GM12878 (cell line): ENCODE data around the gene FAM120B. TPM values are rescaled to one million over a fixed set of nuclear protein-coding genes. Genes with fewer than 3 reads are reported as not detected.

Source experiments
- ATAC-seq: fragments of 200-7000 bp; cut with Tn5 transposase; 3 replicates; pipeline ENCODE4 v1.9.1; 2020; ENCODE audit warnings: mild to moderate bottlenecking, moderate library complexity
- BruUV-seq: library from RNA; stranded (reverse); fragments of 400-500 nt; replicated peaks from 2 replicates; lab custom pipeline; 2021; lab: Mats Ljungman, UMichigan
- CTCF ChIA-PET: fragments of 300-600 bp; sonication (Branson Sonifier 250); formaldehyde crosslinking; extraction: SDS; loops from one replicate; lab custom pipeline; 2021; ENCODE audit warnings: inconsistent platforms; lab: Yijun Ruan, JAX
- POLR2A ChIA-PET: fragments of 350-600 bp; formaldehyde crosslinking; extraction: SDS; loops from one replicate; lab custom pipeline; 2021; ENCODE audit warnings: inconsistent platforms; lab: Charles Lee
- RAD21 ChIA-PET: fragments of 300-600 bp; sonication (Branson Sonifier 250); formaldehyde crosslinking; loops from one replicate; lab custom pipeline; 2023; ENCODE audit warnings: antibody characterized with exemption; ENCODE audit not compliant: unreplicated experiment; lab: Charles Lee
- SMC1A ChIA-PET: fragments of 300-600 bp; sonication (Branson Sonifier 250); formaldehyde crosslinking; loops from one replicate; lab custom pipeline; 2023; ENCODE audit not compliant: unreplicated experiment, uncharacterized antibody; lab: Charles Lee
- DNase-seq: peaks from one replicate; pipeline ENCODE4 v3.0.0-alpha.2; 2011; ENCODE audit warnings: low read depth, low spot score
- FAIRE-seq: peaks from 3 replicates; lab custom pipeline; 2011; peaks lifted over from hg19 to GRCh38; lab: Jason Lieb, UNC
- H2AFZ ChIP-seq: 2 replicates; pipeline ENCODE4 v1.6.0; 2011; ENCODE audit warnings: low read depth, low read length, control low read depth; ENCODE audit not compliant: control insufficient read depth
- H3K27ac ChIP-seq: 2 replicates; pipeline ENCODE4 v1.5.1; 2011; ENCODE audit warnings: control low read depth; ENCODE audit not compliant: control insufficient read depth, insufficient read depth
- H3K27me3 ChIP-seq, 2 experiments: replicated peaks in 1 of 2; 2 replicates each; pipeline versions ENCODE4 v1.6.0 to v1.6.1; 2011; ENCODE audit warnings: low read length in 1 of 2; ENCODE audit not compliant: control insufficient read depth in 2 of 2, insufficient read depth in 2 of 2
- H3K36me3 ChIP-seq, 2 experiments: 2 replicates each; pipeline ENCODE4 v1.5.1; 2011; ENCODE audit warnings: low read length in 1 of 2; ENCODE audit not compliant: control insufficient read depth in 2 of 2, insufficient read depth in 2 of 2
- H3K4me1 ChIP-seq: 2 replicates; pipeline ENCODE4 v1.6.1; 2011; ENCODE audit warnings: mild to moderate bottlenecking, low read length, moderate library complexity, mixed read lengths; ENCODE audit not compliant: control insufficient read depth, insufficient read depth
- H3K4me2 ChIP-seq: 2 replicates; pipeline ENCODE4 v1.6.0; 2011; ENCODE audit warnings: control low read depth; ENCODE audit not compliant: control insufficient read depth, insufficient read depth
- H3K4me3 ChIP-seq: fragments of 200-600 bp; sonication (generic); 2 replicates; pipeline ENCODE4 v1.5.1; 2016
- H3K79me2 ChIP-seq: 2 replicates; pipeline ENCODE4 v1.6.0; 2011; ENCODE audit warnings: low read length; ENCODE audit not compliant: control insufficient read depth, insufficient read depth
- H3K9ac ChIP-seq: 2 replicates; pipeline ENCODE4 v1.8.0; 2011; ENCODE audit warnings: low read length, control low read depth, mixed read lengths; ENCODE audit not compliant: control insufficient read depth, insufficient read depth
- H3K9me3 ChIP-seq: replicated peaks from 3 replicates; pipeline ENCODE4 v1.5.1; 2011; ENCODE audit warnings: mild to moderate bottlenecking, low read length; ENCODE audit not compliant: control insufficient read depth, insufficient read depth
- H4K20me1 ChIP-seq: 2 replicates; pipeline ENCODE4 v1.6.0; 2011; ENCODE audit not compliant: control insufficient read depth, insufficient read depth
- ATF3 ChIP-seq: IDR thresholded peaks from 2 replicates; pipeline ENCODE4 v1.6.1; 2011; ENCODE audit warnings: low read depth, mild to moderate bottlenecking, low read length, moderate library complexity, borderline replicate concordance; ENCODE audit errors: extremely low read depth
- CEBPB ChIP-seq, 2 experiments: fragments of 150-350 bp in 1 of 2; IDR thresholded peaks; 2 replicates each; pipeline ENCODE4 v1.6.1; 2012 to 2014; ENCODE audit warnings: low read depth in 2 of 2, low read length in 2 of 2, borderline replicate concordance in 1 of 2, inconsistent platforms in 1 of 2
- HDAC2 ChIP-seq: fragments of 200-600 bp; sonication (generic); IDR thresholded peaks from 2 replicates; pipeline ENCODE4 v1.6.1; 2017
- IRF5 ChIP-seq: fragments of 450-650 bp; IDR thresholded peaks from 2 replicates; pipeline ENCODE4 v1.6.1; 2017; ENCODE audit warnings: borderline replicate concordance
- JUNB ChIP-seq: IDR thresholded peaks from 2 replicates; pipeline ENCODE4 v1.6.1; 2016; ENCODE audit warnings: antibody characterized with exemption, mild to moderate bottlenecking
- KAT2A ChIP-seq: conservative IDR thresholded peaks from 2 replicates; pipeline ENCODE4 v1.6.1; 2011; ENCODE audit warnings: low read depth, low read length; ENCODE audit not compliant: control insufficient read depth
- KLF5 ChIP-seq: fragments of 450-650 bp; IDR thresholded peaks from 2 replicates; pipeline ENCODE4 v1.6.1; 2014; ENCODE audit warnings: mild to moderate bottlenecking; ENCODE audit not compliant: partially characterized antibody
- MTA3 ChIP-seq: IDR thresholded peaks from 2 replicates; pipeline ENCODE4 v1.6.1; 2012; ENCODE audit warnings: low read length, inconsistent platforms, borderline replicate concordance
- SMC3 ChIP-seq: IDR thresholded peaks from 2 replicates; pipeline ENCODE4 v1.6.1; 2011; ENCODE audit warnings: low read length, improper control_type of control experiment, borderline replicate concordance
- SUPT20H ChIP-seq: IDR thresholded peaks from 2 replicates; pipeline ENCODE4 v1.6.1; 2011; ENCODE audit warnings: low read depth, mild to moderate bottlenecking, low read length, moderate library complexity, borderline replicate concordance; ENCODE audit not compliant: control insufficient read depth
- WGBS: methylation state at CpG from one replicate; pipeline ENCODE4 v1.1.6; 2016; ENCODE audit warnings: low lambda C conversion rate; ENCODE audit not compliant: insufficient replicate concordance, insufficient coverage; ENCODE audit errors: missing lambda C conversion rate; 5-methylcytosine and 5-hydroxymethylcytosine counted together
- in situ Hi-C: fragments of 300-500 bp; cut with MboI; formaldehyde crosslinking; loops from 9 replicates; pipeline ENCODE4 v1.14.3; 2018; ENCODE audit warnings: mixed read lengths
- intact Hi-C: fragments of 100-400 bp; cut with micrococcal nuclease; formaldehyde crosslinking; loops from one replicate; pipeline ENCODE4 v1.14.2; 2022; ENCODE audit not compliant: unreplicated experiment
- polyA plus RNA-seq, 11 experiments: library from polyadenylated mRNA; depleted of rRNA in 4 of 11; unstranded in 6 of 11; stranded (reverse) in 5 of 11; fragments of >200 nt; fragmentation: Nextera tagmentation in 4 of 11; fragmentation: Illumina TruSeq in 1 of 11; extraction: Ambion mirVana in 4 of 11; extraction: Trizol in 1 of 11; gene quantifications; 1 replicate in 1 of 11; 2 replicates in 10 of 11; pipeline versions ENCODE4 v1.2.1 to v1.2.3, GENCODE V29; 2011 to 2016; ENCODE audit warnings: inconsistent platforms in 2 of 11, missing spikeins in 2 of 11, low read depth in 1 of 11
- total RNA-seq, 4 experiments: library from RNA; depleted of rRNA in 3 of 4; stranded (reverse); fragments of >200 nt in 3 of 4; fragmentation: Illumina TruSeq in 1 of 4; extraction: Trizol in 1 of 4; gene quantifications; 2 replicates each; pipeline versions ENCODE4 v1.2.1 to v1.2.3, GENCODE V29; 2013 to 2021
- TF ChIP-seq, protein P1 (sequence below): IDR thresholded peaks from 2 replicates; pipeline ENCODE4 v1.6.1; 2012; ENCODE audit warnings: improper control_type of control experiment, low read depth, low read length; ENCODE audit not compliant: insufficient replicate concordance
- TF ChIP-seq, protein P2 (sequence below): fragments of 450-650 bp; IDR thresholded peaks from 2 replicates; pipeline ENCODE4 v1.6.1; 2016; ENCODE audit warnings: mild to moderate bottlenecking

Gene FAM120B
- total and polyA plus RNA-seq, 10 of the 15 experiments (the other 5 are each of a cell fraction or from before 2014, with no cell fraction given): 3.3 to 21.6 (median 15.3) TPM

DNA sequence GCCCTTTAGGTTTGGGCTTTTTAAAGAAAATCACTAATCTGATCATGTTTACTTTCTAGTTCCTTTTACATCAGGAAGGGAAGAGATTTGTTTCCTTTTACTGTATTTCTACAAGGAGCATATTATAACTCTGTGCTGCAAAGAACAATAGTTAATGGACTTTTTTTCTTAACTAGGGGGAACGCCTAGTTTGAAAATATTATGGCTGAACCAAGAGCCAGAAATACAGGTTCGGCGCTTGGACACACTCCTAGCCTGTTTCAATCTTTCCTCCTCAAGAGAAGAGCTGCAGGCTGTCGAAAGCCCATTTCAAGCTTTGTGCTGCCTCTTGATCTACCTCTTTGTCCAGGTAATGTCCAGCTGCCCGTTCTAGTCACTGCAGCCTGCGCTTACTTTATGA, 41.4 kb downstream of the FAM120B start:
- no peak overlapping the region for H3K27ac ChIP-seq
- ATAC-seq (no peak), FAIRE-seq (no peak), DNase-seq (no peak)
- BruUV-seq: no TSS peak
- H3K9ac ChIP-seq: no peak overlapping the region
- no peak overlapping the region for H3K4me2 ChIP-seq
- intact Hi-C loops: no loop called here
- no peaks in the 10 kb centered on the region; the same call in 1 of the 2 replicates for H3K79me2 ChIP-seq
- peaks cover 7 to 38% of the 10 kb centered on the region in 2 experiments for H3K36me3 ChIP-seq
- H2AFZ ChIP-seq: no peak overlapping the region
- no peaks in the 10 kb centered on the region for H4K20me1 ChIP-seq
- TF ChIP-seq SUPT20H (no peak), MTA3 (no peak), JUNB (no peak), HDAC2 (no peak), CEBPB (IDR thresholded peaks at IDR 0.05; ENCODE audit: borderline replicate concordance in 1 of 2, low read depth in 2 of 2, low read length in 2 of 2) (no peak), ATF3 (no peak), SMC3 (no peak), KAT2A (no peak), IRF5 (no peak), KLF5 (no peak)
- TF ChIP-seq, protein P1, sequence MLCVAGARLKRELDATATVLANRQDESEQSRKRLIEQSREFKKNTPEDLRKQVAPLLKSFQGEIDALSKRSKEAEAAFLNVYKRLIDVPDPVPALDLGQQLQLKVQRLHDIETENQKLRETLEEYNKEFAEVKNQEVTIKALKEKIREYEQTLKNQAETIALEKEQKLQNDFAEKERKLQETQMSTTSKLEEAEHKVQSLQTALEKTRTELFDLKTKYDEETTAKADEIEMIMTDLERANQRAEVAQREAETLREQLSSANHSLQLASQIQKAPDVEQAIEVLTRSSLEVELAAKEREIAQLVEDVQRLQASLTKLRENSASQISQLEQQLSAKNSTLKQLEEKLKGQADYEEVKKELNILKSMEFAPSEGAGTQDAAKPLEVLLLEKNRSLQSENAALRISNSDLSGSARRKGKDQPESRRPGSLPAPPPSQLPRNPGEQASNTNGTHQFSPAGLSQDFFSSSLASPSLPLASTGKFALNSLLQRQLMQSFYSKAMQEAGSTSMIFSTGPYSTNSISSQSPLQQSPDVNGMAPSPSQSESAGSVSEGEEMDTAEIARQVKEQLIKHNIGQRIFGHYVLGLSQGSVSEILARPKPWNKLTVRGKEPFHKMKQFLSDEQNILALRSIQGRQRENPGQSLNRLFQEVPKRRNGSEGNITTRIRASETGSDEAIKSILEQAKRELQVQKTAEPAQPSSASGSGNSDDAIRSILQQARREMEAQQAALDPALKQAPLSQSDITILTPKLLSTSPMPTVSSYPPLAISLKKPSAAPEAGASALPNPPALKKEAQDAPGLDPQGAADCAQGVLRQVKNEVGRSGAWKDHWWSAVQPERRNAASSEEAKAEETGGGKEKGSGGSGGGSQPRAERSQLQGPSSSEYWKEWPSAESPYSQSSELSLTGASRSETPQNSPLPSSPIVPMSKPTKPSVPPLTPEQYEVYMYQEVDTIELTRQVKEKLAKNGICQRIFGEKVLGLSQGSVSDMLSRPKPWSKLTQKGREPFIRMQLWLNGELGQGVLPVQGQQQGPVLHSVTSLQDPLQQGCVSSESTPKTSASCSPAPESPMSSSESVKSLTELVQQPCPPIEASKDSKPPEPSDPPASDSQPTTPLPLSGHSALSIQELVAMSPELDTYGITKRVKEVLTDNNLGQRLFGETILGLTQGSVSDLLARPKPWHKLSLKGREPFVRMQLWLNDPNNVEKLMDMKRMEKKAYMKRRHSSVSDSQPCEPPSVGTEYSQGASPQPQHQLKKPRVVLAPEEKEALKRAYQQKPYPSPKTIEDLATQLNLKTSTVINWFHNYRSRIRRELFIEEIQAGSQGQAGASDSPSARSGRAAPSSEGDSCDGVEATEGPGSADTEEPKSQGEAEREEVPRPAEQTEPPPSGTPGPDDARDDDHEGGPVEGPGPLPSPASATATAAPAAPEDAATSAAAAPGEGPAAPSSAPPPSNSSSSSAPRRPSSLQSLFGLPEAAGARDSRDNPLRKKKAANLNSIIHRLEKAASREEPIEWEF: no peak
- TF ChIP-seq, protein P2, sequence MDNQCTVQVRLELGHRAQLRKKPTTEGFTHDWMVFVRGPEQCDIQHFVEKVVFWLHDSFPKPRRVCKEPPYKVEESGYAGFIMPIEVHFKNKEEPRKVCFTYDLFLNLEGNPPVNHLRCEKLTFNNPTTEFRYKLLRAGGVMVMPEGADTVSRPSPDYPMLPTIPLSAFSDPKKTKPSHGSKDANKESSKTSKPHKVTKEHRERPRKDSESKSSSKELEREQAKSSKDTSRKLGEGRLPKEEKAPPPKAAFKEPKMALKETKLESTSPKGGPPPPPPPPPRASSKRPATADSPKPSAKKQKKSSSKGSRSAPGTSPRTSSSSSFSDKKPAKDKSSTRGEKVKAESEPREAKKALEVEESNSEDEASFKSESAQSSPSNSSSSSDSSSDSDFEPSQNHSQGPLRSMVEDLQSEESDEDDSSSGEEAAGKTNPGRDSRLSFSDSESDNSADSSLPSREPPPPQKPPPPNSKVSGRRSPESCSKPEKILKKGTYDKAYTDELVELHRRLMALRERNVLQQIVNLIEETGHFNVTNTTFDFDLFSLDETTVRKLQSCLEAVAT: no peak
- ChIA-PET CTCF (interaction anchor here (1.1 kb wide), 1 partner anchor 169 kb away, joined by 3 read pairs; no protein-coding TSS in a partner anchor), RAD21 (no interaction called here), SMC1A (no interaction called here), POLR2A (no interaction called here)
- peaks cover 16% of the 10 kb centered on the region for H3K9me3 ChIP-seq
- H3K4me1 ChIP-seq: peaks cover 20% of the 10 kb centered on the region
- no peak overlapping the region for H3K4me3 ChIP-seq
- WGBS: 93% methylated on average over 6 of the region's 6 CpGs
- H3K27me3 ChIP-seq: no peaks in the 10 kb centered on the region
- in situ Hi-C loops: no loop called here
